Tibial nerve (tissue), 3 donors: ENCODE measurements around the gene UGT1A8.

Source experiments
- POLR2A ChIP-seq, 2 donors: fragments of 450-650 bp; IDR thresholded peaks; one replicate each; pipeline ENCODE4 v1.6.1; 2017; ENCODE audit warnings: antibody characterized with exemption in 2 of 2, mild to moderate bottlenecking in 2 of 2, moderate library complexity in 2 of 2
- TF ChIP-seq, protein P1 (sequence below), 5 experiments: fragments of 200-600 bp in 3 of 5; fragments of 450-650 bp in 2 of 5; sonication (generic) in 3 of 5; IDR thresholded peaks; one replicate each; pipeline ENCODE4 v1.5.1; 2016 to 2019; ENCODE audit warnings: antibody characterized with exemption in 5 of 5, mild to moderate bottlenecking in 3 of 5, moderate library complexity in 2 of 5

DNA sequence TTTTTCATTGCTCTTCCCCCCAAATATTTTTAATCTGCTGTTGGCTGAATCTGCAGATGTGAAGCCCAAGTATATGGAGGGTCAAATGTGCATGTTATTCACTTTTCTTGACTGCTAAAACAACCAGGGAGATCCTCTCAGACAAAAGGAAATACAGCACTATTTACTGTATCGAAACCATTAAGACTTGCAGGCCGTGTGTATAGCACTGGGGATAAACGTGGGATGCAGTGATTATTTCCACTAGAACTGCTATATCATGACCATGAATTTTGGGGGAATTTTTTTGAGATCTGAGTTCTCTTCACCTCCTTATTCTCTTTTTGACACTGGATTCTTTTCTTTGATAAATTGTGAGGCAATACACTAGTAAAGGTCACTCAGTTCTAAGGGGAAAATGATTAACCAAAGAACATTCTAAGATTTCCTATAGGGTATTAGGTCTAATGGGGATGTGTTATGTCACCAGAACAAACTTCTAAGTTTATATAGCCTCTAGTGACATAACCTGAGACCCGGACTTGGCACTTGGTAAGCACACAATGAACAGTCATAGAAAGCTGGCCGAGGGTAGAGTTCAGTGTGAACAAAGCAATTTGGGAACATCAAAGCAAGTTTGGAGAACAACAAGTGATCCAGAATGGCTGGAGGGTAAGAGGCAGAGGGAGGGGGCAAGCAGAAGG is 127.8 kb downstream of the UGT1A8 start:
- TF ChIP-seq, protein P1, sequence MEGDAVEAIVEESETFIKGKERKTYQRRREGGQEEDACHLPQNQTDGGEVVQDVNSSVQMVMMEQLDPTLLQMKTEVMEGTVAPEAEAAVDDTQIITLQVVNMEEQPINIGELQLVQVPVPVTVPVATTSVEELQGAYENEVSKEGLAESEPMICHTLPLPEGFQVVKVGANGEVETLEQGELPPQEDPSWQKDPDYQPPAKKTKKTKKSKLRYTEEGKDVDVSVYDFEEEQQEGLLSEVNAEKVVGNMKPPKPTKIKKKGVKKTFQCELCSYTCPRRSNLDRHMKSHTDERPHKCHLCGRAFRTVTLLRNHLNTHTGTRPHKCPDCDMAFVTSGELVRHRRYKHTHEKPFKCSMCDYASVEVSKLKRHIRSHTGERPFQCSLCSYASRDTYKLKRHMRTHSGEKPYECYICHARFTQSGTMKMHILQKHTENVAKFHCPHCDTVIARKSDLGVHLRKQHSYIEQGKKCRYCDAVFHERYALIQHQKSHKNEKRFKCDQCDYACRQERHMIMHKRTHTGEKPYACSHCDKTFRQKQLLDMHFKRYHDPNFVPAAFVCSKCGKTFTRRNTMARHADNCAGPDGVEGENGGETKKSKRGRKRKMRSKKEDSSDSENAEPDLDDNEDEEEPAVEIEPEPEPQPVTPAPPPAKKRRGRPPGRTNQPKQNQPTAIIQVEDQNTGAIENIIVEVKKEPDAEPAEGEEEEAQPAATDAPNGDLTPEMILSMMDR (IDR thresholded peaks at IDR 0.05) = no peak
- no peak for TF ChIP-seq POLR2A (IDR thresholded peaks at IDR 0.05)
